ENCODE data around the gene ASB15.

The ASB15 gene

DNA sequence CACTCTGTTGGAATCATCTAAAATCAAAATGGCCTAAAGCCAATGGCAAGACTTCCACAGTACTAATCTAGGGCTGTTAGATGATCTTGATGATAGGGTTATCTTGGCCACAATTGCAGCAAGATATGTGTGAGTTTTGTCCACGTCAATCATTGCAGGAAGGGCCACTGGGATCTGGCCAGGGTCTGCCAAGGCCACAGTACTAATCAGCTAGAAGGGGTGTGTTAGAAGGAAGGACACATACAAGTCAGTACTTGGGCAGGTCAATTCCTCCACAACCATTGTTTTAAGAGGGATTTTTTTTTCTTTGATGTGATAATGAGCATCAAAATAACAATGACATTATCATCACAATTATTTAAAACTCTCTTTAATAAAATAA, 55.7 kb downstream of the ASB15 start:
- DNase-seq (ENCODE audit: low spot score): no peak
- in situ Hi-C loops (cut with MboI; ENCODE audit: low pct_unique_long_range_greater_than_20kb, low sequenced_read_pairs, unreplicated experiment): no loop called here
- TF ChIP-seq, protein P1, sequence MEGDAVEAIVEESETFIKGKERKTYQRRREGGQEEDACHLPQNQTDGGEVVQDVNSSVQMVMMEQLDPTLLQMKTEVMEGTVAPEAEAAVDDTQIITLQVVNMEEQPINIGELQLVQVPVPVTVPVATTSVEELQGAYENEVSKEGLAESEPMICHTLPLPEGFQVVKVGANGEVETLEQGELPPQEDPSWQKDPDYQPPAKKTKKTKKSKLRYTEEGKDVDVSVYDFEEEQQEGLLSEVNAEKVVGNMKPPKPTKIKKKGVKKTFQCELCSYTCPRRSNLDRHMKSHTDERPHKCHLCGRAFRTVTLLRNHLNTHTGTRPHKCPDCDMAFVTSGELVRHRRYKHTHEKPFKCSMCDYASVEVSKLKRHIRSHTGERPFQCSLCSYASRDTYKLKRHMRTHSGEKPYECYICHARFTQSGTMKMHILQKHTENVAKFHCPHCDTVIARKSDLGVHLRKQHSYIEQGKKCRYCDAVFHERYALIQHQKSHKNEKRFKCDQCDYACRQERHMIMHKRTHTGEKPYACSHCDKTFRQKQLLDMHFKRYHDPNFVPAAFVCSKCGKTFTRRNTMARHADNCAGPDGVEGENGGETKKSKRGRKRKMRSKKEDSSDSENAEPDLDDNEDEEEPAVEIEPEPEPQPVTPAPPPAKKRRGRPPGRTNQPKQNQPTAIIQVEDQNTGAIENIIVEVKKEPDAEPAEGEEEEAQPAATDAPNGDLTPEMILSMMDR (IDR thresholded peaks at IDR 0.05; ENCODE audit: extremely low read depth, insufficient read depth, missing control alignments): no peak

GRCh38 chr7:123658023-123658422, 56.4 kb downstream of the ASB15 start:
- DNase-seq (ENCODE audit: low spot score): no peak
- TF ChIP-seq, protein P1 (IDR thresholded peaks at IDR 0.05; ENCODE audit: extremely low read depth, insufficient read depth, missing control alignments): no peak

GRCh38 chr7:123660514-123661354, 59.1 kb downstream of the ASB15 start:
- TF ChIP-seq, protein P1 (IDR thresholded peaks at IDR 0.05; ENCODE audit: extremely low read depth, insufficient read depth, missing control alignments): no peak
- DNase-seq (ENCODE audit: low spot score): no peak
- in situ Hi-C loops (cut with MboI; ENCODE audit: low pct_unique_long_range_greater_than_20kb, low sequenced_read_pairs, unreplicated experiment): no loop called here

More at GRCh38 chr7:123658023-123658422, 56.4 kb downstream of the ASB15 start:
- in situ Hi-C loops (cut with MboI; ENCODE audit: low pct_unique_long_range_greater_than_20kb, low sequenced_read_pairs, unreplicated experiment): no loop called here

DNA sequence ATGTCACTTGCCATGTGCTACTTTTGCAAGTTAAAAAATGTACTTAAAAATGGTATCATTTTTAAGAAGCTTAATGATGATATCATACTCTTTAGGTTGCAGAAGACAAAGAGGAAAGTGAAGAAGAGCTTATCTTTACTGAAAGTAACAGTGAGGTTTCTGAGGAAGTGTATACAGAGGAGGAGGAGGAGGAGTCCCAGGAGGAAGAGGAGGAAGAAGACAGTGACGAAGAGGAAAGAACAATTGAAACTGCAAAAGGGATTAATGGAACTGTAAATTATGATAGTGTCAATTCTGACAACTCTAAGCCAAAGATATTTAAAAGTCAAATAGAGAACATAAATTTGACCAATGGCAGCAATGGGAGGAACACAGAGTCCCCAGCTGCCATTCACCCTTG, 60.1 kb downstream of the ASB15 start:
- in situ Hi-C loops (cut with MboI; ENCODE audit: low pct_unique_long_range_greater_than_20kb, low sequenced_read_pairs, unreplicated experiment): no loop called here
- TF ChIP-seq, protein P1 (IDR thresholded peaks at IDR 0.05; ENCODE audit: extremely low read depth, insufficient read depth, missing control alignments): no peak
- DNase-seq (ENCODE audit: low spot score): no peak

DNA sequence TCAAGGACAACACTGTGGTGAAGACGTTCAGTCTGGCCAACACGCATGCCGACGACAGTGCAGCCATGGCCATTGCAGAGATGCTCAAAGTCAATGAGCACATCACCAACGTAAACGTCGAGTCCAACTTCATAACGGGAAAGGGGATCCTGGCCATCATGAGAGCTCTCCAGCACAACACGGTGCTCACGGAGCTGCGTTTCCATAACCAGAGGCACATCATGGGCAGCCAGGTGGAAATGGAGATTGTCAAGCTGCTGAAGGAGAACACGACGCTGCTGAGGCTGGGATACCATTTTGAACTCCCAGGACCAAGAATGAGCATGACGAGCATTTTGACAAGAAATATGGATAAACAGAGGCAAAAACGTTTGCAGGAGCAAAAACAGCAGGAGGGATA, 60.7 kb downstream of the ASB15 start:
- in situ Hi-C loops (cut with MboI; ENCODE audit: low pct_unique_long_range_greater_than_20kb, low sequenced_read_pairs, unreplicated experiment): no loop called here

GRCh38 chr7:123662755-123663154, 61.1 kb downstream of the ASB15 start:
- TF ChIP-seq, protein P1 (IDR thresholded peaks at IDR 0.05; ENCODE audit: extremely low read depth, insufficient read depth, missing control alignments): no peak

More for the DNA sequence above, 60.7 kb downstream of the ASB15 start:
- TF ChIP-seq, protein P1 (IDR thresholded peaks at IDR 0.05; ENCODE audit: extremely low read depth, insufficient read depth, missing control alignments): no peak
- DNase-seq (ENCODE audit: low spot score): no peak

More at GRCh38 chr7:123662755-123663154, 61.1 kb downstream of the ASB15 start:
- in situ Hi-C loops (cut with MboI; ENCODE audit: low pct_unique_long_range_greater_than_20kb, low sequenced_read_pairs, unreplicated experiment): no loop called here
- DNase-seq (ENCODE audit: low spot score): no peak
